ENCODE data around the gene NCR2. TPM values are rescaled to one million over a fixed set of nuclear protein-coding genes. Genes with fewer than 3 reads are reported as not detected.

The NCR2 gene
- total and polyA plus RNA-seq, 2 of the 13 experiments (the other 11 are each of a cell fraction or from before 2014, with no cell fraction given), result not detected

DNA sequence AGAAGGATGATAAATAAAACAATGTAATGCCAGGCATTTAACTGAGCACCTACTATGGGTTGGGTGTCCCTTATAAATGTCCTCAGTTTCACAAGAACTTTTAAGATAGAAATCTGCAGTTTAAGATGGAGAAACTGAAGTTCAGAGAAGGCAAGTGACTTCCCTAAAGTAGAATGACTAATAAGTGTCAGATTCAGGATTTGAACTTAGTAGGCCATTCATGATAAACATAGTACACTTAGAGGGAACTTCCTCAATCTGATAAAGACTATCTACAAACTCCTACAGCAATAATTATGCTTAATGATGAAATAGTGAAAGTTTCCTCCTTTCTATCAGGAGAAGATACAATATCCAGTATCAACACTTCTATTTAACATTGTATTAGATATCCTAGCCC is 43.9 kb downstream of the NCR2 start (continued):
- TF ChIP-seq, protein P1, sequence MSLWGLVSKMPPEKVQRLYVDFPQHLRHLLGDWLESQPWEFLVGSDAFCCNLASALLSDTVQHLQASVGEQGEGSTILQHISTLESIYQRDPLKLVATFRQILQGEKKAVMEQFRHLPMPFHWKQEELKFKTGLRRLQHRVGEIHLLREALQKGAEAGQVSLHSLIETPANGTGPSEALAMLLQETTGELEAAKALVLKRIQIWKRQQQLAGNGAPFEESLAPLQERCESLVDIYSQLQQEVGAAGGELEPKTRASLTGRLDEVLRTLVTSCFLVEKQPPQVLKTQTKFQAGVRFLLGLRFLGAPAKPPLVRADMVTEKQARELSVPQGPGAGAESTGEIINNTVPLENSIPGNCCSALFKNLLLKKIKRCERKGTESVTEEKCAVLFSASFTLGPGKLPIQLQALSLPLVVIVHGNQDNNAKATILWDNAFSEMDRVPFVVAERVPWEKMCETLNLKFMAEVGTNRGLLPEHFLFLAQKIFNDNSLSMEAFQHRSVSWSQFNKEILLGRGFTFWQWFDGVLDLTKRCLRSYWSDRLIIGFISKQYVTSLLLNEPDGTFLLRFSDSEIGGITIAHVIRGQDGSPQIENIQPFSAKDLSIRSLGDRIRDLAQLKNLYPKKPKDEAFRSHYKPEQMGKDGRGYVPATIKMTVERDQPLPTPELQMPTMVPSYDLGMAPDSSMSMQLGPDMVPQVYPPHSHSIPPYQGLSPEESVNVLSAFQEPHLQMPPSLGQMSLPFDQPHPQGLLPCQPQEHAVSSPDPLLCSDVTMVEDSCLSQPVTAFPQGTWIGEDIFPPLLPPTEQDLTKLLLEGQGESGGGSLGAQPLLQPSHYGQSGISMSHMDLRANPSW (CRISPR knock-in tag; IDR thresholded peaks at IDR 0.05; ENCODE audit: borderline replicate concordance), result no peak
- TF ChIP-seq, protein P2, sequence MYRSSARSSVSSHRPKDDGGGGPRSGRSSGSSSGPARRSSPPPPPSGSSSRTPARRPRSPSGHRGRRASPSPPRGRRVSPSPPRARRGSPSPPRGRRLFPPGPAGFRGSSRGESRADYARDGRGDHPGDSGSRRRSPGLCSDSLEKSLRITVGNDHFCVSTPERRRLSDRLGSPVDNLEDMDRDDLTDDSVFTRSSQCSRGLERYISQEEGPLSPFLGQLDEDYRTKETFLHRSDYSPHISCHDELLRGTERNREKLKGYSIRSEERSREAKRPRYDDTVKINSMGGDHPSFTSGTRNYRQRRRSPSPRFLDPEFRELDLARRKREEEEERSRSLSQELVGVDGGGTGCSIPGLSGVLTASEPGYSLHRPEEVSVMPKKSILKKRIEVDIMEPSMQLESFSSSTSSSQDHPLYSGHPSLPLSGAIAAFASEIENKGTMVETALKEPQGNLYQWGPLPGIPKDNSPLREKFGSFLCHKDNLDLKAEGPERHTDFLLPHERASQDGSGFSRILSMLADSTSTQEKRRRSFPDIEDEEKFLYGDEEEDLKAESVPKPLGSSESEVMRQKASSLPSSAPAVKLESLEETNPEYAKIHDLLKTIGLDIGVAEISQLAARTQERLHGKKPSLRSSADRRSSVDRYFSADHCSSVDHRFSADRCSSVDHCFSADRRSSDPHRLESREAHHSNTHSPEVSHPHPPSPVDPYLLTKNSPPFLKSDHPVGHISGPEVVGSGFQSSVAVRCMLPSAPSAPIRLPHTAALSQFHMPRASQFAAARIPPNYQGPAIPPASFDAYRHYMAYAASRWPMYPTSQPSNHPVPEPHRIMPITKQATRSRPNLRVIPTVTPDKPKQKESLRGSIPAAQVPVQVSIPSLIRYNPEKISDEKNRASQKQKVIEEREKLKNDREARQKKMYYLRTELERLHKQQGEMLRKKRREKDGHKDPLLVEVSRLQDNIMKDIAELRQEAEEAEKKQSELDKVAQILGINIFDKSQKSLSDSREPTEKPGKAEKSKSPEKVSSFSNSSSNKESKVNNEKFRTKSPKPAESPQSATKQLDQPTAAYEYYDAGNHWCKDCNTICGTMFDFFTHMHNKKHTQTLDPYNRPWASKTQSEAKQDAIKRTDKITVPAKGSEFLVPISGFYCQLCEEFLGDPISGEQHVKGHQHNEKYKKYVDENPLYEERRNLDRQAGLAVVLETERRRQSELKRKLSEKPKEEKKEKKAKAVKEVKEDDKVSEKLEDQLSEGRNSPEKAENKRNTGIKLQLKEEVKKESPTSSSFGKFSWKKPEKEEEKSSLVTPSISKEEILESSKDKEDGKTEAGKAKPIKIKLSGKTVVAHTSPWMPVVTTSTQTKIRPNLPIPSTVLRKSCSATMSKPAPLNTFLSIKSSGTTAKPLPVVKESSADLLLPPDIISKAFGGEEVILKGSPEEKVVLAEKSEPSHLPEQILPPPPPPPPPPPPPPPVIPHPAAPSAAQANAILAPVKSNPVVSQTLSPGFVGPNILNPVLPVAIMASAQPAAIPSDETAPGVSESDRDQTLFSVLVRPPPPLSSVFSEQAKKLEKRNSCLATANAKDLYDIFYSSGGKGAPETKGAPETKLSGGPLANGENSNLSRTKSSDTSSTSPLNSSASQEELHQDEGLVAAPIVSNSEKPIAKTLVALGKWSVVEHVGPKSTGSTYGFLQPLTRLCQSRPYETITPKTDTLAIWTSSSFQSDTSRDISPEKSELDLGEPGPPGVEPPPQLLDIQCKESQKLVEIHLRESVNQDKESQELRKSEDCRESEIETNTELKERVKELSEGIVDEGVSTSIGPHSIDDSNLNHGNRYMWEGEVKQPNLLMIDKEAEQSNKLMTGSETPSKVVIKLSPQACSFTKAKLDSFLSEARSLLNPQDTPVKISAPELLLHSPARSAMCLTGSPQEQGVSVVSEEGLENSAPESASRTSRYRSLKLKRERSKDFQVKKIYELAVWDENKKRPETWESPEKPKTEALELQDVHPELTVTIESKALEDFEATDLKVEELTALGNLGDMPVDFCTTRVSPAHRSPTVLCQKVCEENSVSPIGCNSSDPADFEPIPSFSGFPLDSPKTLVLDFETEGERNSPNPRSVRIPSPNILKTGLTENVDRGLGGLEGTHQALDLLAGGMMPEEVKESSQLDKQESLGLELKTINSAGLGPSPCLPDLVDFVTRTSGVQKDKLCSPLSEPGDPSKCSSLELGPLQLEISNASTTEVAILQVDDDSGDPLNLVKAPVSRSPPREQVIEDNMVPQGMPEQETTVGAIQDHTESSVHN (CRISPR knock-in tag; IDR thresholded peaks at IDR 0.05), result no peak
- TF ChIP-seq ZNF12 (CRISPR knock-in tag; IDR thresholded peaks at IDR 0.05) (no peak), ZNF598 (CRISPR knock-in tag; IDR thresholded peaks at IDR 0.05; ENCODE audit: borderline replicate concordance) (no peak), HOXA9 (CRISPR knock-in tag; IDR thresholded peaks at IDR 0.05; ENCODE audit: borderline replicate concordance) (no peak), GATAD2A (CRISPR knock-in tag; IDR thresholded peaks at IDR 0.05) (no peak), ZNF775 (CRISPR knock-in tag; IDR thresholded peaks at IDR 0.05; ENCODE audit: borderline replicate concordance) (no peak), TOE1 (CRISPR knock-in tag; IDR thresholded peaks at IDR 0.05) (no peak)
- TF ChIP-seq, protein P3, sequence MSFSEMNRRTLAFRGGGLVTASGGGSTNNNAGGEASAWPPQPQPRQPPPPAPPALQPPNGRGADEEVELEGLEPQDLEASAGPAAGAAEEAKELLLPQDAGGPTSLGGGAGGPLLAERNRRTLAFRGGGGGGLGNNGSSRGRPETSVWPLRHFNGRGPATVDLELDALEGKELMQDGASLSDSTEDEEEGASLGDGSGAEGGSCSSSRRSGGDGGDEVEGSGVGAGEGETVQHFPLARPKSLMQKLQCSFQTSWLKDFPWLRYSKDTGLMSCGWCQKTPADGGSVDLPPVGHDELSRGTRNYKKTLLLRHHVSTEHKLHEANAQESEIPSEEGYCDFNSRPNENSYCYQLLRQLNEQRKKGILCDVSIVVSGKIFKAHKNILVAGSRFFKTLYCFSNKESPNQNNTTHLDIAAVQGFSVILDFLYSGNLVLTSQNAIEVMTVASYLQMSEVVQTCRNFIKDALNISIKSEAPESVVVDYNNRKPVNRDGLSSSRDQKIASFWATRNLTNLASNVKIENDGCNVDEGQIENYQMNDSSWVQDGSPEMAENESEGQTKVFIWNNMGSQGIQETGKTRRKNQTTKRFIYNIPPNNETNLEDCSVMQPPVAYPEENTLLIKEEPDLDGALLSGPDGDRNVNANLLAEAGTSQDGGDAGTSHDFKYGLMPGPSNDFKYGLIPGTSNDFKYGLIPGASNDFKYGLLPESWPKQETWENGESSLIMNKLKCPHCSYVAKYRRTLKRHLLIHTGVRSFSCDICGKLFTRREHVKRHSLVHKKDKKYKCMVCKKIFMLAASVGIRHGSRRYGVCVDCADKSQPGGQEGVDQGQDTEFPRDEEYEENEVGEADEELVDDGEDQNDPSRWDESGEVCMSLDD (CRISPR knock-in tag; IDR thresholded peaks at IDR 0.05; ENCODE audit: borderline replicate concordance), result no peak

Data from HepG2 (cell line).